AG04450 (cell line): Measurements from ENCODE around the gene FILIP1L. TPM values are rescaled to one million over a fixed set of nuclear protein-coding genes. Genes with fewer than 3 reads are reported as not detected.
"Not testable (repeated sequence)": the region's sequence is repeated elsewhere in the genome, so short reads cannot be mapped to it uniquely, and the experiment has no call there.

Experiments
- CTCF ChIA-PET: fragments of 300-600, 350-600 bp; formaldehyde crosslinking; extraction: SDS; loops from one replicate; lab custom pipeline; 2022; ENCODE audit warnings: antibody characterized with exemption, inconsistent platforms; lab: Charles Lee
- POLR2A ChIA-PET: fragments of 350-600 bp; formaldehyde crosslinking; extraction: SDS; loops from one replicate; lab custom pipeline; 2021; ENCODE audit warnings: antibody characterized with exemption, inconsistent platforms; lab: Yijun Ruan, JAX
- DNase-seq: peaks from one replicate; pipeline ENCODE4 v3.0.0-alpha.2; 2011; ENCODE audit warnings: low read depth, low spot score
- H3K27ac ChIP-seq: one replicate; pipeline ENCODE4 v1.5.1; 2012; ENCODE audit warnings: low read depth, low read length, control low read depth
- H3K27me3 ChIP-seq: one replicate; pipeline ENCODE4 v1.6.0; 2012; ENCODE audit warnings: low read length; ENCODE audit not compliant: control insufficient read depth, insufficient read depth
- H3K4me3 ChIP-seq: 2 replicates; pipeline ENCODE4 v1.5.1; 2011; ENCODE audit warnings: mild to moderate bottlenecking, low read depth, low read length, control low read depth
- H3K9me3 ChIP-seq: 2 replicates; pipeline ENCODE4 v1.5.1; 2012; ENCODE audit warnings: low read length; ENCODE audit not compliant: control insufficient read depth, insufficient read depth
- CTCF ChIP-seq: IDR thresholded peaks from 2 replicates; pipeline ENCODE4 v1.5.1; 2011; ENCODE audit warnings: low read depth, low read length, control low read depth, inconsistent platforms
- polyA plus RNA-seq: library from polyadenylated mRNA; depleted of rRNA; stranded (reverse); fragments of >200 nt; gene quantifications from 2 replicates; pipeline ENCODE4 v1.2.3, GENCODE V29; 2011

Gene FILIP1L
- polyA plus RNA-seq, 1 experiment = 75.5 TPM

- Histone ChIP-seq H3K27me3 (no peaks in the 10 kb centered on the region), H3K9me3 (no peaks in the 10 kb centered on the region), H3K27ac (no peak overlapping the region), H3K4me3 (no peak overlapping the region)
- CTCF ChIA-PET = interaction anchor here (0.6 to 2.6 kb wide), 62 partner anchors 10 to 820 kb away, joined by 3 to 56 read pairs (median 4); partner anchors contain the start of gene CMSS1
- POLR2A ChIA-PET = interaction anchor here (0.6 to 1.7 kb wide), 3 partner anchors 55 to 231 kb away, joined by 3 to 4 read pairs (median 4); no protein-coding TSS in a partner anchor
- peak; percentile 76 for TF ChIP-seq CTCF
- no peak for DNase-seq
These were observed 271.3 kb downstream of the FILIP1L start for GRCh38 chr3:99842826-99843589.

GRCh38 chr3:99841949-99842348 is 272.4 kb downstream of the FILIP1L start:
- H3K9me3 ChIP-seq, H3K27ac ChIP-seq, DNase-seq, POLR2A ChIA-PET, H3K4me3 ChIP-seq, H3K27me3 ChIP-seq: not testable (repeated sequence)
- CTCF ChIA-PET = interaction anchor here (1.2 to 1.4 kb wide), 2 partner anchors 10 to 412 kb away, joined by 4 to 8 read pairs; no protein-coding TSS in a partner anchor

GRCh38 chr3:99839613-99840012 is 274.7 kb downstream of the FILIP1L start:
- ChIA-PET CTCF (interaction anchor here (1.0 kb wide), 1 partner anchor 415 kb away, joined by 4 read pairs; no protein-coding TSS in a partner anchor), POLR2A (no interaction called here)
- Histone ChIP-seq H3K4me3 (no peak overlapping the region), H3K27ac (no peak overlapping the region), H3K27me3 (no peaks in the 10 kb centered on the region), H3K9me3 (no peaks in the 10 kb centered on the region)
- no peak for DNase-seq
- no peak for TF ChIP-seq CTCF

GRCh38 chr3:99838755-99839154 is 275.5 kb downstream of the FILIP1L start:
- no peak for DNase-seq
- TF ChIP-seq CTCF = no peak
- Histone ChIP-seq H3K27me3 (no peaks in the 10 kb centered on the region), H3K9me3 (no peaks in the 10 kb centered on the region), H3K27ac (no peak overlapping the region), H3K4me3 (no peak overlapping the region)
- ChIA-PET POLR2A (no interaction called here), CTCF (interaction anchor here (1.0 kb wide), 1 partner anchor 415 kb away, joined by 4 read pairs; no protein-coding TSS in a partner anchor)

GRCh38 chr3:99837715-99838114 is 276.6 kb downstream of the FILIP1L start:
- CTCF ChIA-PET = interaction anchor here (1.3 kb wide), 1 partner anchor 416 kb away, joined by 8 read pairs; no protein-coding TSS in a partner anchor
- POLR2A ChIA-PET = no interaction called here

More at GRCh38 chr3:99837715-99838114, 276.6 kb downstream of the FILIP1L start:
- no peaks in the 10 kb centered on the region for H3K27me3 ChIP-seq
- H3K9me3 ChIP-seq = no peaks in the 10 kb centered on the region
- no peak overlapping the region for H3K27ac ChIP-seq
- no peak for TF ChIP-seq CTCF
- DNase-seq = no peak
- H3K4me3 ChIP-seq = no peak overlapping the region
